ENCODE measurements around the gene BTG2.
A peak's percentile ranks its signal among the peaks of the same experiment; 100 is the strongest.
"Not testable (repeated sequence)": the region's sequence is repeated elsewhere in the genome, so short reads cannot be mapped to it uniquely, and the experiment has no call there.

The BTG2 gene

GRCh38 chr1:203308328-203308922 lies 3.1 kb downstream of the BTG2 start:
- no peak overlapping the region for H3K9ac ChIP-seq (ENCODE audit: low read length)
- no peaks in the 10 kb centered on the region for H3K9me3 ChIP-seq (ENCODE audit: control insufficient read depth, insufficient read depth, low read depth, low read length)
- peak overlapping the region; percentile 84 for H3K4me3 ChIP-seq (ENCODE audit: low read depth, low read length)
- no peak overlapping the region for H3K27ac ChIP-seq (ENCODE audit: low read depth, low read length)
- peaks cover 40% of the 10 kb centered on the region for H3K4me1 ChIP-seq (ENCODE audit: control insufficient read depth, insufficient read depth, low read length)
- H3K27me3 ChIP-seq (ENCODE audit: control insufficient read depth, insufficient read depth, low read length) = peaks cover 80% of the 10 kb centered on the region
- no peaks in the 10 kb centered on the region for H3K36me3 ChIP-seq (ENCODE audit: control insufficient read depth, insufficient read depth, low read length)

GRCh38 chr1:203308923-203309331 lies 3.6 kb downstream of the BTG2 start:
- Histone ChIP-seq H3K9me3 (ENCODE audit: control insufficient read depth, insufficient read depth, low read depth, low read length) (no peaks in the 10 kb centered on the region), H3K27me3 (ENCODE audit: control insufficient read depth, insufficient read depth, low read length) (peaks cover 75% of the 10 kb centered on the region), H3K4me3 (ENCODE audit: low read depth, low read length) (peak overlapping the region; percentile 84; the same call in 1 of the 2 replicates), H3K36me3 (ENCODE audit: control insufficient read depth, insufficient read depth, low read length) (no peaks in the 10 kb centered on the region), H3K27ac (ENCODE audit: low read depth, low read length) (no peak overlapping the region), H3K9ac (ENCODE audit: low read length) (no peak overlapping the region), H3K4me1 (ENCODE audit: control insufficient read depth, insufficient read depth, low read length) (peaks cover 40% of the 10 kb centered on the region)

DNA sequence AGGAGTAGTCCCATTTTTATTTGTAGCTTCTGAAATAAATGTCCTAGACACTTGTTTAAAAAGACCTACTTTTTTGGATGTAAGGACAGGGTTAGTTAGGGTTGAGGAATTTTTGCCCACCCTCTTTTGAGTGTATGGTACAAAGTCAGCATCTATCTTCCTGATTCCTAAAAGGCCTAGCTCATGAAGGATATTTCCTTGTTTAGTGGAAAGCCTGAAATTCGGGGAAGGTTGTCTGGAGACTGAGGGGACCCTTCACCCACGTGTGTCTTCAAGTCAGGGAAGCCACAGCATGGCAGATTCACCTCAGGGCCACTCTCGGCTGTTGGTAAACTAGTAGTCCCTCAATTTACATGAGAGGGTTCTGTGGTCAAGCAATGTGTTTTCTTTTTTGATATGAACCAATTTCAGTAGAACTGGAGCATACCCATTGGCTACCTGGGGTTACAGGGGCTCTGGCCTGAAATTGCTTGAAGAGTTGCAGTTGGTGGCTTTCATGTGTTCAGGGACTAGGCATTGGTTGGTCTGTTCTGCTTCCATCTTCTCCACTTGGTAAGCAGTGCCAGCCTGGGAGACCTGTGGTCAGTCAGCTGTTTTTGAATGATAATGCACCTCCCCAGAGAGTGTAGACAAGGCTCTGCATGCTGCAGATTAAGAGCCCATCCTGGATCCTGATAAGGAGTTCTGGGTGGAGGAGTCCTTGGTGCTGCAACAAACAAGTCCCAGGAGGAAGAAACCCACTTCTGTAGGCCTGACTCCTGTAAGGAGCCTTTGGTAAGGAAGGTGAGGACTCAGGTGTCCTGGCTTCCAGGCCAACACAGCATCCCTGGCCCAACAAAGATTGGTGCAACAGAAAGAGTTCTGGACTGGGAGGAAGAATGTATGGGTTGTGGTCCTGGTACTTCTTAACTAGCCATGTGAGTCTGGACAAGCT lies 6.3 kb downstream of the BTG2 start:
- Histone ChIP-seq H3K27ac (ENCODE audit: low read depth, low read length) (no peak overlapping the region), H3K27me3 (ENCODE audit: control insufficient read depth, insufficient read depth, low read length) (peaks cover 57% of the 10 kb centered on the region), H3K9ac (ENCODE audit: low read length) (no peak overlapping the region), H3K36me3 (ENCODE audit: control insufficient read depth, insufficient read depth, low read length) (no peaks in the 10 kb centered on the region), H3K9me3 (ENCODE audit: control insufficient read depth, insufficient read depth, low read depth, low read length) (no peaks in the 10 kb centered on the region), H3K4me1 (ENCODE audit: control insufficient read depth, insufficient read depth, low read length) (peaks cover 28% of the 10 kb centered on the region), H3K4me3 (ENCODE audit: low read depth, low read length) (no peak overlapping the region)

DNA sequence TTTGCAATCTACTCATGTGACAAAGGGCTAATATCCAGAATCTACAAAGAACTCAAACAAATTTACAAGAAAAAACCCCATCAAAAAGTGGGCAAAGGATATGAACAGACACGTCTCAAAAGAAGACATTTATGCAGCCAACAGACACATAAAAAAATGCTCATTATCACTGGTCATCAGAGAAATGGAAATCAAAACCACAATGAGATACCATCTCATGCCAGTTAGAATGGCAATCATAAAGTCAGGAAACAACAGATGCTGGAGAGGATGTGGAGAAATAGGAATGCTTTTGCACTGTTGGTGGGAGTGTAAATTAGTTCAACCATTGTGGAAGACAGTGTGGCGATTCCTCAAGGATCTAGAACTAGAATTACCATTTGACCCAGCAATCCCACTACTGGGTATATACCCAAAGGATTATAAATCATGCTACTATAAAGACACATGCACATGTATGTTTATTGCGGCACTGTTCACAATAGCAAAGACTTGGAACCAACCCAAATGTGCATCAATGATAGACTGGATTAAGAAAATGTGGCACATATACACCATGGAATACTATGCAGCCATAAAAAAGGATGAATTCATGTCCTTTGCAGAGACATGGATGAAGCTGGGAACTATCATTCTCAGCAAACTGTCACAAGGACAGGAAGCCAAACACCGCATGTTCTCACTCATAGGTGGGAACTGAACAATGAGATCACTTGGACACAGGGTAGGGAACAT lies 8.9 kb downstream of the BTG2 start:
- peaks cover 11% of the 10 kb centered on the region; the same call in 1 of the 2 replicates for H3K4me1 ChIP-seq (ENCODE audit: control insufficient read depth, insufficient read depth, low read length)
- H3K9me3 ChIP-seq (ENCODE audit: control insufficient read depth, insufficient read depth, low read depth, low read length); H3K27ac ChIP-seq (ENCODE audit: low read depth, low read length); H3K9ac ChIP-seq (ENCODE audit: low read length); H3K36me3 ChIP-seq (ENCODE audit: control insufficient read depth, insufficient read depth, low read length); H3K4me3 ChIP-seq (ENCODE audit: low read depth, low read length): not testable (repeated sequence)
- H3K27me3 ChIP-seq (ENCODE audit: control insufficient read depth, insufficient read depth, low read length) = peaks cover 61% of the 10 kb centered on the region

DNA sequence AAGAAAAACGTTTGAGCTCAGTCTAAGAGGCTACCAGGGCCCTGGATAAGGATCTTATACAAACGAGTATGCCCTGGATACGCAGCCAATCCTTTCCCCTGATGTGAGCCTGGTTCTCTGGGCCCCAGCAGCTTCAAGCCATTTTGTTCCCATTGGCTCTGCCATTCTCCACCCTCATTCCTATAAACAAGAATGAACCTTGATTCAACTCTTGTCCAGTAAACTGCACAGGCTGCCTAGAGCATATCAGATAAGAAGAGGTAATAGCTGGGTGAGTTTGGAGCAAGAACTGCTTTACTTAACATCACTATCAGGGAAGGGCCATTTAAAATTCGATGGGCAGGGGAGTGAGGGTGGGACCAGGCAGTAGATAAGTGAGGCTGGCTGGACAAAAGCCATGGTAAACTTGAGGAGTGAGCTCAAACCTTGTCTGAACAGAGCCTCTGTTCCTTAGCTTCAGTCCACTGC lies 11.3 kb downstream of the BTG2 start:
- Histone ChIP-seq H3K27me3 (ENCODE audit: control insufficient read depth, insufficient read depth, low read length) (peaks cover 52% of the 10 kb centered on the region), H3K36me3 (ENCODE audit: control insufficient read depth, insufficient read depth, low read length) (no peaks in the 10 kb centered on the region), H3K27ac (ENCODE audit: low read depth, low read length) (no peak overlapping the region), H3K9ac (ENCODE audit: low read length) (no peak overlapping the region), H3K4me3 (ENCODE audit: low read depth, low read length) (no peak overlapping the region), H3K9me3 (ENCODE audit: control insufficient read depth, insufficient read depth, low read depth, low read length) (no peaks in the 10 kb centered on the region), H3K4me1 (ENCODE audit: control insufficient read depth, insufficient read depth, low read length) (peaks cover 15% of the 10 kb centered on the region)

DNA sequence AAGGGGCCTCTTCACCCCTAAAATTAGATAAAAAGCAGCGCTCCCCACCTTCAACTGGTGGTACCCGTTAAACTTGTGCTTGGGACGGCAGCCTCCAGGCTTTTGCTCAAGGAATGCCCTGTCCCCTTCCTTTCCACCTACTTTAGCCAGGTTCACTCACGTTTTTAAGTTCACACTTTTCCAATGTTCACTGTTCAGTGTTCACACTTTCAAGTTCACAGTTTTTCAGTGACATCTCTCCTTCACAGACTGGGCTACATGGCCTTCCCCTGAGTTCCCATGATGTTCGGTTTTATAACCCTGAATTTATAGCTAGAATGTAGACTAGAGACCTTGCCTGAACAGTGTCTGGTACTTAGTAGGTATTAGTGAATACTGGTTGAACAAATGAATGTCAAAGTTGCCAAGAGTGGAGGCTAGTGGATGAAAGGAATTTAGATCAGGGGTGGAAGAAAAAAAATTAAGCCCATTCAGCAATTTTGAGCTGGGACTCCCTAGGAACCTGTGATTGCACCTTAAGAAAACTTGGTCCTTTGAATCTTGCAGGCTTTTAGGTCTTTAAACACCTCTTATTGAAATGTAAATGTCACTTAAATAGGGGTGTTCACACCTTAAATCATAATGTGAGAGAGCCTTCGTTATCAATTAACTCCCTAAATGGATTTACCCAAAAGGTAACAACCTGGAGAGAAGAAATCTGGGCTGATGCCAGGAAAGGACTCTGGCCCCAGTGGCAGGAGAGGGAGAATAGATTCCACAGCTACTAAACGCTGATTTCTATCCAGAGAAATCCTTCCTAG lies 12.3 kb downstream of the BTG2 start:
- Histone ChIP-seq H3K9ac (ENCODE audit: low read length) (no peak overlapping the region), H3K4me1 (ENCODE audit: control insufficient read depth, insufficient read depth, low read length) (peaks cover 12% of the 10 kb centered on the region), H3K9me3 (ENCODE audit: control insufficient read depth, insufficient read depth, low read depth, low read length) (no peaks in the 10 kb centered on the region), H3K4me3 (ENCODE audit: low read depth, low read length) (no peak overlapping the region), H3K36me3 (ENCODE audit: control insufficient read depth, insufficient read depth, low read length) (no peaks in the 10 kb centered on the region), H3K27ac (ENCODE audit: low read depth, low read length) (no peak overlapping the region), H3K27me3 (ENCODE audit: control insufficient read depth, insufficient read depth, low read length) (peaks cover 52% of the 10 kb centered on the region)

GRCh38 chr1:203318229-203318517 lies 12.9 kb downstream of the BTG2 start:
- peaks cover 55% of the 10 kb centered on the region for H3K27me3 ChIP-seq (ENCODE audit: control insufficient read depth, insufficient read depth, low read length)
- H3K27ac ChIP-seq (ENCODE audit: low read depth, low read length) = no peak overlapping the region
- H3K9ac ChIP-seq (ENCODE audit: low read length) = no peak overlapping the region
- H3K36me3 ChIP-seq (ENCODE audit: control insufficient read depth, insufficient read depth, low read length) = no peaks in the 10 kb centered on the region
- no peak overlapping the region for H3K4me3 ChIP-seq (ENCODE audit: low read depth, low read length)
- peaks cover 12% of the 10 kb centered on the region for H3K4me1 ChIP-seq (ENCODE audit: control insufficient read depth, insufficient read depth, low read length)
- H3K9me3 ChIP-seq (ENCODE audit: control insufficient read depth, insufficient read depth, low read depth, low read length) = no peaks in the 10 kb centered on the region

DNA sequence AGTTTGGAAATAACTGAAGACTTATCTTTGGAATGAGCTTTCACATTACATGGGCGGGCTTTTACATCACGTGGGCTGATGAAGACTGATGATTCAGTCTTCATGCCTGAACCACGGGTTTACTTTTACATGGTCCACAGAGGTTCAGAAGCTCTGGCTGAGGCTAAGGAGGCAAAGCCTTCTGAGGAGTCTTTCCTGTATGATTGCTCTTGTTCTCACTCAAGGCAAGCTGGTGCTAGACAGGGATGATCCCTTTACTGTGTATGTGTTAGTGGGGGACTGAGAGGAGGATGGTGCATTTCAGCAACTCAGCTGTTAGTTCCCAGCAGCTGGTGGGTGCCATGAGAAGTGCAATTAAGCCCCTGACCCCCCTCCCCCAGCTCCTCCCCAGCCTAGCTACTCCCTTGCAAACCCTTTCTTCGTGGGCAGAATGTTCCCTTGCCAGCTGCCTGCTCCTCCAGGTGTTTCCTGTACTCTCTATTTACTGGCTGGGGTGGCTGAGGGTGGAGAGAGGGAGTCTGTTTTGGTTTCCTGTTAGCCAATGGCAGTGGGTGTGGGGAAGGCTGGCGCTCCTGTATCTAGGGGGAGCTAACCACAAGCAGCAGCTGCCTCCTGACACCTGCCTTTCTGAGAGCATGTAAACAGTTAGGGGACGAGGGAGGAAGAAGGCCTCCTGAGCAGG lies 15.4 kb downstream of the BTG2 start:
- H3K9ac ChIP-seq (ENCODE audit: low read length) = no peak overlapping the region
- H3K4me1 ChIP-seq (ENCODE audit: control insufficient read depth, insufficient read depth, low read length) = peaks cover 24% of the 10 kb centered on the region
- no peaks in the 10 kb centered on the region for H3K9me3 ChIP-seq (ENCODE audit: control insufficient read depth, insufficient read depth, low read depth, low read length)
- no peak overlapping the region for H3K4me3 ChIP-seq (ENCODE audit: low read depth, low read length)
- H3K27me3 ChIP-seq (ENCODE audit: control insufficient read depth, insufficient read depth, low read length) = peaks cover 77% of the 10 kb centered on the region
- H3K36me3 ChIP-seq (ENCODE audit: control insufficient read depth, insufficient read depth, low read length) = no peaks in the 10 kb centered on the region
- no peak overlapping the region for H3K27ac ChIP-seq (ENCODE audit: low read depth, low read length)

- Histone ChIP-seq H3K4me1 (ENCODE audit: control insufficient read depth, insufficient read depth, low read length) (peaks cover 26% of the 10 kb centered on the region), H3K27me3 (ENCODE audit: control insufficient read depth, insufficient read depth, low read length) (peaks cover 80% of the 10 kb centered on the region), H3K4me3 (ENCODE audit: low read depth, low read length) (no peak overlapping the region), H3K27ac (ENCODE audit: low read depth, low read length) (no peak overlapping the region), H3K9ac (ENCODE audit: low read length) (no peak overlapping the region), H3K36me3 (ENCODE audit: control insufficient read depth, insufficient read depth, low read length) (no peaks in the 10 kb centered on the region), H3K9me3 (ENCODE audit: control insufficient read depth, insufficient read depth, low read depth, low read length) (no peaks in the 10 kb centered on the region)
These were observed 16.1 kb downstream of the BTG2 start for GRCh38 chr1:203321273-203322052.
